A549 (cell line): ENCODE measurements around the gene CLDN4. TPM values are rescaled to one million over a fixed set of nuclear protein-coding genes. Genes with fewer than 3 reads are reported as not detected.

ENCODE experiments used
- ATAC-seq, 2 experiments: fragments of 200-7000 bp in 1 of 2; fragments of >200 bp in 1 of 2; cut with Nextera tagmentation in 1 of 2; cut with Tn5 transposase in 1 of 2; 3 replicates each; pipeline versions ENCODE4 v1.8.0 to v1.9.1; 2018 to 2020; ENCODE audit warnings: mild to moderate bottlenecking in 1 of 2, moderate library complexity in 1 of 2
- CTCF ChIA-PET: fragments of 300-600 bp; sonication (Branson Sonifier 250); formaldehyde crosslinking; extraction: SDS; loops from one replicate; lab custom pipeline; 2021; ENCODE audit warnings: antibody characterized with exemption, inconsistent platforms; lab: Yijun Ruan, JAX
- POLR2A ChIA-PET: fragments of 350-600 bp; formaldehyde crosslinking; extraction: SDS; loops from one replicate; lab custom pipeline; 2021; ENCODE audit warnings: antibody characterized with exemption, inconsistent platforms; lab: Yijun Ruan, JAX
- DNase-seq, 2 experiments: peaks; one replicate each; pipeline versions ENCODE4 v3.0.0 to v3.0.0-alpha.2; 2011 to 2016; ENCODE audit warnings: low read depth in 1 of 2, low spot score in 1 of 2
- FAIRE-seq: peaks from 2 replicates; lab custom pipeline; 2011; peaks lifted over from hg19 to GRCh38; lab: Jason Lieb, UNC
- H3K27ac ChIP-seq, 2 experiments: fragments of >200 bp; sonication (Bioruptor Twin); formaldehyde crosslinking; 3 replicates each; pipeline ENCODE4 v1.5.1; 2016 to 2017
- H3K4me1 ChIP-seq: fragments of >200 bp; sonication (Bioruptor Twin); formaldehyde crosslinking; 3 replicates; pipeline ENCODE4 v1.6.1; 2016
- H3K4me2 ChIP-seq: fragments of >200 bp; sonication (Bioruptor Twin); formaldehyde crosslinking; 3 replicates; pipeline ENCODE4 v1.6.1; 2016
- H3K4me3 ChIP-seq: fragments of >200 bp; sonication (Bioruptor Twin); formaldehyde crosslinking; 3 replicates; pipeline ENCODE4 v1.5.1; 2016
- H3K9me3 ChIP-seq: fragments of >200 bp; sonication (Bioruptor Twin); formaldehyde crosslinking; 3 replicates; pipeline ENCODE4 v1.6.1; 2016
- CEBPB ChIP-seq, 2 experiments: fragments of >200 bp in 1 of 2; sonication (Bioruptor Twin) in 1 of 2; formaldehyde crosslinking in 1 of 2; IDR thresholded peaks; 2 replicates each; pipeline ENCODE4 v1.6.1; 2012 to 2016
- CTCF ChIP-seq: fragments of >200 bp; sonication (Bioruptor Twin); formaldehyde crosslinking; IDR thresholded peaks from 3 replicates; pipeline ENCODE4 v1.5.1; 2016
- E2F6 ChIP-seq: IDR thresholded peaks from 2 replicates; pipeline ENCODE4 v1.6.1; 2012; ENCODE audit warnings: low read depth, borderline replicate concordance
- FOSB ChIP-seq: fragments of 250-450 bp; sonication (Bioruptor Pico); IDR thresholded peaks from 2 replicates; pipeline ENCODE4 v1.5.0; 2020; ENCODE audit warnings: mild to moderate bottlenecking, moderate library complexity
- FOXS1 ChIP-seq: fragments of 250-450 bp; sonication (Bioruptor Pico); IDR thresholded peaks from 2 replicates; pipeline ENCODE4 v1.5.0; 2020; ENCODE audit warnings: mild to moderate bottlenecking, moderate library complexity
- HMGXB4 ChIP-seq: fragments of 250-450 bp; sonication (Bioruptor Pico); IDR thresholded peaks from 2 replicates; pipeline ENCODE4 v1.5.0; 2021; ENCODE audit warnings: mild to moderate bottlenecking, moderate library complexity, borderline replicate concordance
- HOXB5 ChIP-seq: fragments of 250-450 bp; sonication (Bioruptor Pico); IDR thresholded peaks from 2 replicates; pipeline ENCODE4 v1.5.0; 2020; ENCODE audit warnings: mild to moderate bottlenecking, moderate library complexity
- KDM1A ChIP-seq: fragments of 200-600 bp; sonication (generic); IDR thresholded peaks from 2 replicates; pipeline ENCODE4 v1.6.1; 2016; ENCODE audit warnings: low read depth, mild to moderate bottlenecking
- KDM5A ChIP-seq: fragments of 200-600 bp; sonication (generic); IDR thresholded peaks from 2 replicates; pipeline ENCODE4 v1.6.1; 2016; ENCODE audit warnings: antibody characterized with exemption, mild to moderate bottlenecking
- MAFK ChIP-seq: fragments of 450-650 bp; IDR thresholded peaks from 2 replicates; pipeline ENCODE4 v1.6.1; 2014; ENCODE audit not compliant: partially characterized antibody
- MAX ChIP-seq: IDR thresholded peaks from 2 replicates; pipeline ENCODE4 v1.6.1; 2012
- MAZ ChIP-seq: fragments of 150-350 bp; IDR thresholded peaks from 2 replicates; pipeline ENCODE4 v1.6.1; 2014; ENCODE audit warnings: antibody characterized with exemption, low read depth, low read length, borderline replicate concordance
- NR3C1 ChIP-seq: fragments of >200 bp; sonication (Bioruptor Twin); formaldehyde crosslinking; IDR thresholded peaks from 3 replicates; pipeline ENCODE4 v1.6.1; 2017
- REST ChIP-seq: fragments of 200-600 bp; sonication (generic); IDR thresholded peaks from 2 replicates; pipeline ENCODE4 v1.6.1; 2016; ENCODE audit warnings: antibody characterized with exemption, mild to moderate bottlenecking, moderate library complexity
- RNF2 ChIP-seq: fragments of 200-600 bp; sonication (generic); IDR thresholded peaks from 2 replicates; pipeline ENCODE4 v1.6.1; 2016; ENCODE audit warnings: low read depth, mild to moderate bottlenecking, antibody characterized with exemption, moderate library complexity, borderline replicate concordance
- ZFP36 ChIP-seq: fragments of 450-650 bp; IDR thresholded peaks from 2 replicates; pipeline ENCODE4 v1.6.1; 2014; ENCODE audit warnings: borderline replicate concordance; ENCODE audit not compliant: partially characterized antibody
- WGBS: methylation state at CpG from one replicate; pipeline ENCODE4 v1.1.6; 2017; ENCODE audit errors: missing lambda C conversion rate; 5-methylcytosine and 5-hydroxymethylcytosine counted together
- polyA plus RNA-seq, 4 experiments: library from polyadenylated mRNA; depleted of rRNA in 3 of 4; stranded (reverse); fragments of >200 nt; fragmentation: RNase III in 1 of 4; extraction: RNeasy Plus Mini Kit Qiagen cat#74134 plus additional on column Dnase treatment in 1 of 4; gene quantifications; 2 replicates in 3 of 4; 3 replicates in 1 of 4; pipeline ENCODE4 v1.2.3, GENCODE V29; 2011 to 2017

The CLDN4 gene
- polyA plus RNA-seq, 2 of the 4 experiments (the other 2 are of a cell fraction), result 1.5 to 2.4 TPM

- TF ChIP-seq CTCF (no peak), KDM1A (no peak), MAZ (no peak), NR3C1 (no peak), E2F6 (no peak), ZFP36 (no peak), HMGXB4 (CRISPR knock-in tag) (no peak), CEBPB (IDR thresholded peaks at IDR 0.05) (no peak), MAX (peak; percentile 47), HOXB5 (CRISPR knock-in tag) (no peak)
Measured at GRCh38 chr7:73842067-73842976, 11.5 kb downstream of the CLDN4 start, which contains the start of gene METTL27 (continued).

GRCh38 chr7:73844131-73844547 lies 13.3 kb downstream of the CLDN4 start:
- WGBS, result 72% methylated on average over 9 of the region's 9 CpGs
- Histone ChIP-seq H3K27ac (no peak overlapping the region), H3K9me3 (no peaks in the 10 kb centered on the region), H3K4me1 (peaks cover 8% of the 10 kb centered on the region), H3K4me2 (no peak overlapping the region), H3K4me3 (no peak overlapping the region)
- FAIRE-seq (no peak), ATAC-seq (no peak), DNase-seq (no peak)
- no peak for TF ChIP-seq MAFK
- TF ChIP-seq FOSB (CRISPR knock-in tag), result no peak
- TF ChIP-seq CTCF, result no peak
- TF ChIP-seq FOXS1 (CRISPR knock-in tag), result no peak
- no peak for TF ChIP-seq CEBPB (IDR thresholded peaks at IDR 0.05)
- POLR2A ChIA-PET, result no interaction called here
- CTCF ChIA-PET, result interaction anchor here (0.6 to 1.0 kb wide), 4 partner anchors 11 to 275 kb away, joined by 3 to 4 read pairs (median 4); no protein-coding TSS in a partner anchor

- Histone ChIP-seq H3K4me2 (no peak overlapping the region), H3K9me3 (no peaks in the 10 kb centered on the region), H3K4me3 (no peak overlapping the region), H3K27ac (no peak overlapping the region), H3K4me1 (peaks cover 16% of the 10 kb centered on the region)
- DNase-seq (no peak), ATAC-seq (no peak), FAIRE-seq (no peak)
- POLR2A ChIA-PET, result no interaction called here
- TF ChIP-seq REST, result no peak
- no peak for TF ChIP-seq HMGXB4 (CRISPR knock-in tag)
- no peak for TF ChIP-seq RNF2
- no peak for TF ChIP-seq KDM5A
- CTCF ChIA-PET, result interaction anchor here (0.7 to 1.0 kb wide), 4 partner anchors 10 to 182 kb away, joined by 3 to 4 read pairs (median 3); no protein-coding TSS in a partner anchor
- whole genome bisulfite sequencing, result 78% methylated on average over 13 of the region's 13 CpGs
Measured at GRCh38 chr7:73844848-73845460, 14.2 kb downstream of the CLDN4 start.
